GM12801 (cell line): ENCODE measurements around the gene DLL1.

Experiments used
- TF ChIP-seq, protein P1 (sequence below): IDR thresholded peaks from one replicate; pipeline ENCODE4 v1.5.1; 2011; ENCODE audit warnings: control low read depth; ENCODE audit not compliant: insufficient read length; ENCODE audit errors: extremely low read depth

Gene DLL1

DNA sequence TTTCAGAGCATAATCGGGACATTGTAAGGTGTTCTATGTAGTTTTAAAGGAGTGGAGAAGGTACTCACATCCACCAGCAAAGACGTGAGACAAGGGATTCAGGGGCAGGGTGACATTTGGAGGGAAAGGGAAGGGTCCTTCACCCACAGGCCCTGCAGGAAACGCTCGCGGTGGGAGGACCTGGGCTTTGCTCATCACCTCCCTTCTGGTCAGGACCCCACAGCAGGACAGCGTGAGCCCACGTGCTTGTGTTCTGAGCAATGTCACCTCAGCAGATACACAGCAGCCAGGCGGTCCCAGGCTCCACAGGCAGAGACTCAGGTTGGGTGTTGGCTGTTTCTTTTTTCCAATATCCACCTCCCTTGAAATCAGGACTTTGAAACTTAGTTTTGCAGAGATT lies 27.5 kb downstream of the DLL1 start:
- TF ChIP-seq, protein P1, sequence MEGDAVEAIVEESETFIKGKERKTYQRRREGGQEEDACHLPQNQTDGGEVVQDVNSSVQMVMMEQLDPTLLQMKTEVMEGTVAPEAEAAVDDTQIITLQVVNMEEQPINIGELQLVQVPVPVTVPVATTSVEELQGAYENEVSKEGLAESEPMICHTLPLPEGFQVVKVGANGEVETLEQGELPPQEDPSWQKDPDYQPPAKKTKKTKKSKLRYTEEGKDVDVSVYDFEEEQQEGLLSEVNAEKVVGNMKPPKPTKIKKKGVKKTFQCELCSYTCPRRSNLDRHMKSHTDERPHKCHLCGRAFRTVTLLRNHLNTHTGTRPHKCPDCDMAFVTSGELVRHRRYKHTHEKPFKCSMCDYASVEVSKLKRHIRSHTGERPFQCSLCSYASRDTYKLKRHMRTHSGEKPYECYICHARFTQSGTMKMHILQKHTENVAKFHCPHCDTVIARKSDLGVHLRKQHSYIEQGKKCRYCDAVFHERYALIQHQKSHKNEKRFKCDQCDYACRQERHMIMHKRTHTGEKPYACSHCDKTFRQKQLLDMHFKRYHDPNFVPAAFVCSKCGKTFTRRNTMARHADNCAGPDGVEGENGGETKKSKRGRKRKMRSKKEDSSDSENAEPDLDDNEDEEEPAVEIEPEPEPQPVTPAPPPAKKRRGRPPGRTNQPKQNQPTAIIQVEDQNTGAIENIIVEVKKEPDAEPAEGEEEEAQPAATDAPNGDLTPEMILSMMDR, result no peak

DNA sequence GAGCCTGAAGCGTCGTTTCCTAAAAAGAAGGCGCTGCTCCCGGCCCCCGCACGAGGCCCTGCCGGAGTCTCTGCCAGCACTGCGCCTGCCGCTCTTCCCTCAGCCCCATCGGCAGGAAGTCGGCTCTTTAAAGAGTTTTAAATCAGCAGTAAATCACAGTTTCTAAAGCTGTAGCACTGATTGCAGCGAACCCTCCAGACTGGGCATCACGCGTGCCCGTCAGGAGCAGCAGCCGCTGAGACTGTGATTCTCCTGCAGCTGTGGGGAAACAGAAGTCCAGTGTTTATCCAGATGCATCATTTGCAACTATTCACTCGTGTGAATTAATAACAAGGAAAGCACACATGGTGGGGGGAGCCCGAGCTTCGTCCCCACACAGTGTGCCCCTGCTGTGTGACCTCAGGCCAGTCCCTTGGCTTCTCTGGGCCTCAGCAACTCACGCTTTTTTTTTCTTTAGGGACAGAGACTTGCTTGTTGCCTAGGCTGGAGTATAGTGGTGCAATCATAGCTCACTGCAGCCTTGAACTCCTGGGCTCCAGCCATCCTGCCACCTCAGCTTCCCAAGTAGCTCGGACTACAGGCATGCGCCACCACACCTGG lies 28.3 kb downstream of the DLL1 start:
- TF ChIP-seq, protein P1, result no peak

DNA sequence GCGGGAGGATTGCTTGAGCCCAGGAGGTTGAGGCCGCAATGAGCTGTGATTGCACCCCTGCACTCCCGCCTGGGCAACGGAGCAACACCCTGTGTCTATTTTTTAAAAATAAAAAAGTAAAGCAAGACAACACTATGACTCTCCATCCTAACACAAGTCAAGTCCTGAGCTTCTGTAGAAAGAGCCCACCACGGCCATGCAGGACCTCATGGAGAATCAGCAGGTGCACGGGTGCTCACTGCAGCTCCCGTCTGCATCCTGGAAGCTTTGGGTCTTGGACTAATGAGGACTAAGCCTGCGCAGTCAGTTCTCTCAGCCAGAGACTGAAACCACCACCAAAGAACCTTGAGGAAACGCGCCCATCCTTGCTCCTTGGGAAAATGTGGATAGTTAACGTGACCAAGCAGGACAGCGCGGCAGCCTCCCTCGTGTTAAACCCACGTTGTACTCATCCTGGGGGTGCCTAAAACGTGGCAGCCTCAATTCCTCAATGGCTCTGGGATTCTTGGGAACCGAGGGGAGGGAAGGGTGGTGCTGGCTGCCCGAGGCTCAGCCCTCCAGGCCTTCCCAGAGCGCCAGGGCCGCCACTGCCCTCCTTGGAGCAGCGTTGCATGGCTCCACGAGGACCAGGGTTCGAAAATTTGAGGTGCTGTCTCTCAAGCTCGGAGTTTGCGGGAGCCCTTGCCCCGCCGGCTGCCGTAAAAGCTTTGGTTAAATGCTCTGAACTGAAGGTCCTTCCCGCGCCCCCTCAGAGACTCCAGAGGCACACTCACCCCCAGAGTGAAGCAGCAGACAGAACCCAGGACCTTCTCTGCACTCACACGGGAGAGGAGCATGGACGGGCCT lies 29.0 kb downstream of the DLL1 start:
- TF ChIP-seq, protein P1, result no peak

DNA sequence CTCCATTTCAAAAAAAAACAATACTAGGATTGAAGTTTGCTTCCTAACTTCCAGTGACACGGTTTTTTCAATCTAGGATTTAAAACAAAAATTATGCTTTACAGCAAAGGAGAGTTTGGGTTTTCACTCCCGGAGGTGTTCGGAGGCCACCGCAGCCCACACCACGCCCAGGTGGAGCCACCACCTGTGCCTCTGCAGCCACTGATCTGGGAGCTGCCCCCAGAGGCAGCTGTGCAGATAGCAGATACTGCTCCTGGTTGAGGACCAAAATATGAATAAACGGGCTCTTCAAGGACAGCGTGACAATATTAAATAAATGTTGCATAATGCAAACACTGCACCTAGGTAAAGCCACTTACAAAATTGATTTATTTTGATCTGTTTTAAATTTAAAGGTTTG lies 30.2 kb downstream of the DLL1 start:
- TF ChIP-seq, protein P1, result no peak

DNA sequence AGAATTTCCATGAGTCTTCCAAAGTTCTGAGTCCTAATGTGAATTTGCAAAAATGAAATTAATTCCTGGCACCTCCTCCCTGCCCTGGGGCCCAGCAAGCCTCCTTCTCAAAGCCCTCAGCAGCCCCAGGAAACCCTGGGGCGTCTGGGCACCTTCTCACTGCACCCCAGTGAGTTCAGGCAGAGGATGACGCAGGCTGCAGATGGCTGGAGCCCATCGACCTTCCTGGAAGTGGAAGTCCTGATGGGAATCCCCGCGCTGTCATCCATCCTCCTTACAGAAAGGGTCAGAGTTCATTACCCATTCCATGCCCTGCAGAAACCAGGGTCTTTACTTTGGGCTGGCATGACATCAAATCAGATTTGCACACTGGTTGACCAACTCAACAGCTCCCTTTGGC lies 31.6 kb downstream of the DLL1 start:
- TF ChIP-seq, protein P1, result no peak

DNA sequence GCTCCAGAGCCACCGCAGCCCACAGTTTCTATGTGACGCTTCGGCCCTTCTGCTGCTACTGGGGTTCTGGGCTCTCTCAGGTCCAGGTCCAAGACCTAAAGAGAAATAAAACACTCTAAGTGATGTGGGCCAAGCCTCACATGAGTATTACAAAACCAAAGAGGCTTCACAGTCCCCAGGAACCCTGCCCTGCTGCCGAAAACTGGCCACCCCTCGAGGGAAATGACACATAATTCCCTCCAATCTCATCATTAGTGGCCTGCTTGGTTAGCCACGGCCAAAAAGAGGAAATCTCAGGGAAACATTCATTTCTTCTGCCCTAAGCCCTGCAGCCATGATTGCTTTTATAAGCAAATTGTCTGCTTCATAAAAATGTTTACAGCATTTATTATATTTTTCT lies 32.5 kb downstream of the DLL1 start:
- TF ChIP-seq, protein P1, result no peak

DNA sequence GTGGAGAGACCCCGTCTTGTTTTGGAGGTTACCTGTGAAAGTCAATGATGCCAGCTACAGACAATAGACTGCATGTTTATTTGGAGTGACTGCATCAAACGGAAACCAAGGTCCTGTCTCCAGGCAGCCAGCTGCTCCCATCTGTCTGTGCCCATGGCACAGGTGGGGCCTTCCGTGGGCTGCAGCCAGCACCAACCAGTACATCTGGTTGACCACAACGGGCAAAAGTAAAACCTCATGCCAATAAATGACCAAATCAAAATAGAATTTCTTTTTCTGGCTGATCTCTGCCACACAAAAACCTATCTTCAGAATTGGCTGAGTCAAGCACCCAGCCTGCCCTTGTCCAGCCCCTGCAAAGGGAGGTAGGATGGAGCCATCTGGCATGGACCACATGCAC lies 33.5 kb downstream of the DLL1 start:
- TF ChIP-seq, protein P1, result no peak
